PC-3 (cell line): Measurements from ENCODE around the gene EHBP1.

Experiments
- EZH2 ChIP-seq: fragments of 300-600 bp; sonication (generic); IDR thresholded peaks from one replicate; pipeline ENCODE4 v1.6.1; 2017; ENCODE audit warnings: antibody characterized with exemption, mild to moderate bottlenecking, low read length; ENCODE audit not compliant: unreplicated experiment
- EZH2phosphoT487 ChIP-seq: fragments of 300-600 bp; sonication (generic); IDR thresholded peaks from 2 replicates; pipeline ENCODE4 v1.6.1; 2018; ENCODE audit warnings: mild to moderate bottlenecking, antibody characterized with exemption, low read length, borderline replicate concordance
- TF ChIP-seq, protein P1 (sequence below): fragments of 300-600 bp; sonication (generic); conservative IDR thresholded peaks from 2 replicates; pipeline ENCODE4 v1.5.1; 2017; ENCODE audit warnings: antibody characterized with exemption, low read depth, mild to moderate bottlenecking, low read length

DNA sequence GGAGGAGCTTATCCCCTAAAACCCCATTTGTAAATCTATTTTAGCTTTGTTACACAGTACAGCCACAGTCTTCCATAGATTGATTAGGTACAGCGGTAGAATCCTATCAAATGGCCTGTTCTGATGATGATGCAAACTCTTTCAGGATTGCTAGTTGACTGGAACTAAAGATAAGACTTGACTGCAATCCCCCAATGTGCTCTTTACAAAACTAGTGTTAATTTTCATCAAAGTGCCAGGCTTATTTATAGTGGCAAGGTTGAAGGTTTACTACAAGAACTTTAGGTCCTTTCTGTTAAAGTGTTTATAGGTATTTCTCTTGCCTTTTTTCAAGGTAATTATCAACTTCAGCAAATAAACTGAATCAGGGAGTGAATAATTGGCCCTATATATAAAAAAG lies 336.1 kb downstream of the EHBP1 start:
- TF ChIP-seq, protein P1, sequence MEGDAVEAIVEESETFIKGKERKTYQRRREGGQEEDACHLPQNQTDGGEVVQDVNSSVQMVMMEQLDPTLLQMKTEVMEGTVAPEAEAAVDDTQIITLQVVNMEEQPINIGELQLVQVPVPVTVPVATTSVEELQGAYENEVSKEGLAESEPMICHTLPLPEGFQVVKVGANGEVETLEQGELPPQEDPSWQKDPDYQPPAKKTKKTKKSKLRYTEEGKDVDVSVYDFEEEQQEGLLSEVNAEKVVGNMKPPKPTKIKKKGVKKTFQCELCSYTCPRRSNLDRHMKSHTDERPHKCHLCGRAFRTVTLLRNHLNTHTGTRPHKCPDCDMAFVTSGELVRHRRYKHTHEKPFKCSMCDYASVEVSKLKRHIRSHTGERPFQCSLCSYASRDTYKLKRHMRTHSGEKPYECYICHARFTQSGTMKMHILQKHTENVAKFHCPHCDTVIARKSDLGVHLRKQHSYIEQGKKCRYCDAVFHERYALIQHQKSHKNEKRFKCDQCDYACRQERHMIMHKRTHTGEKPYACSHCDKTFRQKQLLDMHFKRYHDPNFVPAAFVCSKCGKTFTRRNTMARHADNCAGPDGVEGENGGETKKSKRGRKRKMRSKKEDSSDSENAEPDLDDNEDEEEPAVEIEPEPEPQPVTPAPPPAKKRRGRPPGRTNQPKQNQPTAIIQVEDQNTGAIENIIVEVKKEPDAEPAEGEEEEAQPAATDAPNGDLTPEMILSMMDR: no peak
- TF ChIP-seq EZH2 (no peak), EZH2phosphoT487 (no peak)
